GM19324 (cell line): Measurements from ENCODE around the gene ZNF490.

Experiments used
- ATAC-seq: cut with Tn5 transposase; IDR thresholded peaks from one replicate; pipeline ENCODE4 v1.9.1; 2021; ENCODE audit warnings: mild to moderate bottlenecking, moderate library complexity; ENCODE audit not compliant: unreplicated experiment, low FRiP score

The ZNF490 gene

DNA sequence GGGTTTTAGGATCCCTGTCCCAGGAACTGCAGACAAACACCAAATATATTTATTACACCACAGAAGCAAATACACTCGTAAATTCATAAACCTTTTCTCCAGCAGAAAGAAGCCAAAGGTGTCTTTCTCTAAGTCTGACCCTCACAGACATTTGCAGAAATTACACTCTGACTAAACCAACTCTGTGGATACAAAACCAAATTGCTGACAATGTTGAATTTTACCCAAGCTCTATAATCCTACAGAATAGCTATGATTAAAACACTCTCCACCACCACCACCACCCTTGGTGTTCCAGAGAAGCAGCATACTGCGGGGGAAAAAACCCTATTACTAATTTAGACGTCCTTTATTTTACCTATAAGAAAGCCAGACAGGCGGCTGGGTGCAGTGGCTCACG lies 64.5 kb downstream of the ZNF490 start:
- no peak for ATAC-seq

DNA sequence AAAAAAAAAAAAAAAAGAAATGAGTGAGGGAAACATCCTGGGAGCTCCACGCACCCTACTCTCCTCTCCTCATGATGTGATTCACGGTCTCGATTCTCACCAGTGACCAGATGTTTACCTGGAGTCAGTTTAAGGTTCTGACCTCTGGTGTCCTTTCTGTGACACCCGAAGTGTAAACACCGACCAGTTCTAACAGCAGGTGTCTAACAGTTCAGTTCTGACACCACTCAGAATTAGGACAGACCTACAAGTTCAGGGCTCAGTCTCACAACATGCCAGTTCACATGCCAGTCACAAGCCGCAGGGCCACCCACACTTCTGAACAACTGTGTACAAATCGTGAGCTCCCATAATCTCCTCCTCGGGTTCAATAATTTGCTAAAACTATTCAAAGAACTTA lies 65.3 kb downstream of the ZNF490 start:
- no peak for ATAC-seq

DNA sequence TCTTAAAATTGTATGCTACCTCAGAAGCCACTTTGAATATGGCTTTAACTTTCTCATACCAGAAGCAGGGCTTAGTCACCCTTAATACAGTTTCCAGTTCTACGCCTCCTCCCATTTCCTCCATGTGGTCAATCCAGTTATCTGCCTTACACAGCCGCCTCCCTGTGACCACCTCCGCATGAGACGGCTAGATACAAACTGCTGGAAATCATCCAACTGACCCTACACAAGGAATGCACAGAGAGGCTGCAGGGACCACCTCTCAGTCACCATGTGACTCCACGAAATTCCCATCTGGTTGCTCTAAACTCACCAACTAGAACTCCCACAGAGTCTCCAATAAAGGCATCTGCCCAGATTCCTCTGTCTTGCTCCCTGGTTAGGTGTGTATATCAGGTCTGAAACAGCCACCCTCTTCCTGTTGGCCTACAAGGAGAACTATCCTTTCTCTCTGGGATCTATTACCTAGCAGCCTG lies 66.2 kb downstream of the ZNF490 start:
- ATAC-seq = no peak

DNA sequence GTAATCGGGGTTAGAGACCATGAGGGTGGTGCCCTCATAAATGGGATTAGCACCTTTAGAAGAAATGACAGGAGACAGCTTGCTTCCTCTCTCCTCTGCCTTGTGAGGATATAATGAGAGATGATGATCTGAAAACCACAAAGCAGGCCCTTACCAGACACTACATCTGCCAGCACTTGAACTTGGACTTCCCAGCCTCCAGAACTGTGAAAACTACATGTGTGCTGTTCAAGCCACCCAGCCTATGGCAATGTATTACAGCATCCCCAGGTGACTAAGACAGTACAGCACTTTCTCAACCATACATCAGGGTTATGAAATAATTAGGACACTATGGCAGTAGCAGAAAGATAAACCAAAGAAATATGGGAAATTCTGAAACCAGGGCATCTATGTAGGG lies 66.8 kb downstream of the ZNF490 start:
- ATAC-seq = no peak
